HepG2 (cell line): ENCODE results near the gene CKS1B. TPM values are rescaled to one million over a fixed set of nuclear protein-coding genes. Genes with fewer than 3 reads are reported as not detected.
A peak's percentile ranks its signal among the peaks of the same experiment; 100 is the strongest.

Experiments
- ATAC-seq: fragments of 200-7000 bp; cut with Tn5 transposase; 3 replicates; pipeline ENCODE4 v1.9.1; 2020; ENCODE audit warnings: mild to moderate bottlenecking, moderate library complexity
- BruUV-seq: library from RNA; stranded (reverse); fragments of 400-500 nt; replicated peaks from 2 replicates; lab custom pipeline; 2021; lab: Mats Ljungman, UMichigan
- CTCF ChIA-PET: fragments of 300-600 bp; formaldehyde crosslinking; extraction: SDS; loops from one replicate; lab custom pipeline; 2021; ENCODE audit warnings: low total read pairs, inconsistent platforms, low intra/inter-chr PET ratio; lab: Yijun Ruan, JAX
- POLR2A ChIA-PET: fragments of 350-600 bp; sonication (Branson Sonifier 250); formaldehyde crosslinking; loops from one replicate; lab custom pipeline; 2020; ENCODE audit warnings: antibody characterized with exemption, inconsistent platforms; lab: Yijun Ruan, JAX
- DNase-seq: peaks from one replicate; pipeline ENCODE4 v3.0.0-alpha.2; 2015; ENCODE audit warnings: low spot score
- FAIRE-seq: peaks from 3 replicates; lab custom pipeline; 2011; peaks lifted over from hg19 to GRCh38; lab: Jason Lieb, UNC
- H2AFZ ChIP-seq: one replicate; pipeline ENCODE4 v1.6.1; 2011; ENCODE audit warnings: low read length, inconsistent platforms
- H3K27ac ChIP-seq: fragments of 300-600 bp; 3 replicates; pipeline ENCODE4 v1.8.0; 2011; ENCODE audit warnings: mixed run types, mild to moderate bottlenecking, mixed read lengths, low read length, inconsistent platforms; ENCODE audit not compliant: insufficient read depth; ENCODE audit errors: extremely low read length
- H3K27me3 ChIP-seq, 2 experiments: fragments of 200-600 bp in 1 of 2; 2 replicates in 1 of 2; 3 replicates in 1 of 2; pipeline versions ENCODE4 v1.6.0 to v1.8.0; 2011; ENCODE audit warnings: low read length in 2 of 2, mild to moderate bottlenecking in 2 of 2, moderate library complexity in 2 of 2, inconsistent platforms in 1 of 2; ENCODE audit not compliant: insufficient read depth in 2 of 2, control insufficient read depth in 1 of 2
- H3K36me3 ChIP-seq, 2 experiments: fragments of 200-600 bp in 1 of 2; replicated peaks in 1 of 2; 2 replicates in 1 of 2; 3 replicates in 1 of 2; pipeline versions ENCODE4 v1.5.1 to v1.8.0; 2011; ENCODE audit warnings: low read length in 2 of 2, inconsistent platforms in 1 of 2; ENCODE audit not compliant: insufficient read depth in 2 of 2, control insufficient read depth in 1 of 2
- H3K4me1 ChIP-seq: 2 replicates; pipeline ENCODE4 v1.5.1; 2012; ENCODE audit warnings: low read length, inconsistent platforms; ENCODE audit not compliant: insufficient read depth
- H3K4me2 ChIP-seq: 2 replicates; pipeline ENCODE4 v1.6.0; 2011; ENCODE audit warnings: low read depth, low read length, inconsistent platforms
- H3K4me3 ChIP-seq, 3 experiments: fragments of 200-600 bp in 1 of 3; sonication (generic), shearing (Covaris generic) in 1 of 3; replicated peaks in 1 of 3; 2 replicates each; pipeline ENCODE4 v1.5.1; 2011 to 2016; ENCODE audit warnings: low read length in 3 of 3, inconsistent platforms in 2 of 3, low read depth in 2 of 3, mild to moderate bottlenecking in 2 of 3, control low read depth in 1 of 3, mixed read lengths in 1 of 3; ENCODE audit not compliant: insufficient read depth in 1 of 3
- H3K79me2 ChIP-seq: one replicate; pipeline ENCODE4 v1.6.1; 2011; ENCODE audit warnings: low read length, inconsistent platforms; ENCODE audit not compliant: insufficient read depth
- H3K9ac ChIP-seq: 2 replicates; pipeline ENCODE4 v1.6.0; 2011; ENCODE audit warnings: mild to moderate bottlenecking, low read depth, low read length, inconsistent platforms; ENCODE audit not compliant: insufficient read depth
- H3K9me3 ChIP-seq: 2 replicates; pipeline ENCODE4 v1.5.1; 2012; ENCODE audit warnings: mild to moderate bottlenecking, low read length
- H4K20me1 ChIP-seq: 2 replicates; pipeline ENCODE4 v1.6.0; 2011; ENCODE audit warnings: inconsistent platforms, mild to moderate bottlenecking, low read length, moderate library complexity; ENCODE audit not compliant: insufficient read depth
- ASH2L ChIP-seq: fragments of 300-600, 200-600 bp; sonication (generic); IDR thresholded peaks from 2 replicates; pipeline ENCODE4 v1.7.0; 2017; ENCODE audit warnings: low read depth, mild to moderate bottlenecking, moderate library complexity, mixed read lengths, low read length; ENCODE audit not compliant: insufficient read length
- ATM ChIP-seq: fragments of 450-650 bp; IDR thresholded peaks from 2 replicates; pipeline ENCODE4 v1.7.1; 2017; ENCODE audit warnings: mild to moderate bottlenecking, borderline replicate concordance
- BRCA1 ChIP-seq: sonication (generic); formaldehyde crosslinking; IDR thresholded peaks from 2 replicates; pipeline ENCODE4 v1.4.0; 2020; ENCODE audit warnings: missing genetic modification reagents
- HNRNPL ChIP-seq: fragments of 200-400 bp; formaldehyde crosslinking; IDR thresholded peaks from 2 replicates; pipeline ENCODE4 v1.6.1; 2017; ENCODE audit warnings: mild to moderate bottlenecking, low read depth, low read length
- HNRNPUL1 ChIP-seq: fragments of 200-400 bp; formaldehyde crosslinking; IDR thresholded peaks from 2 replicates; pipeline ENCODE4 v1.6.1; 2017; ENCODE audit warnings: low read depth, mild to moderate bottlenecking, low read length, moderate library complexity
- KLF11 ChIP-seq: IDR thresholded peaks from 2 replicates; pipeline ENCODE4 v1.6.1; 2016; ENCODE audit warnings: missing compliant biosample characterization
- MEIS1 ChIP-seq: sonication (generic); formaldehyde crosslinking; IDR thresholded peaks from 2 replicates; pipeline ENCODE4 v1.9.0; 2021; ENCODE audit warnings: mild to moderate bottlenecking, missing genetic modification reagents, moderate library complexity, borderline replicate concordance
- NR2C2 ChIP-seq: sonication (generic); formaldehyde crosslinking; IDR thresholded peaks from 2 replicates; pipeline ENCODE4 v1.4.0; 2020; ENCODE audit warnings: missing genetic modification reagents, mild to moderate bottlenecking, moderate library complexity, borderline replicate concordance
- SAFB2 ChIP-seq: sonication (generic); formaldehyde crosslinking; IDR thresholded peaks from 2 replicates; pipeline ENCODE4 v1.5.1; 2020; ENCODE audit warnings: missing genetic modification reagents, low read depth, mild to moderate bottlenecking, borderline replicate concordance
- SP5 ChIP-seq: IDR thresholded peaks from 2 replicates; pipeline ENCODE4 v1.6.1; 2016; ENCODE audit warnings: low read depth, borderline replicate concordance
- TAF1 ChIP-seq: sonication (generic); formaldehyde crosslinking; IDR thresholded peaks from 2 replicates; pipeline ENCODE4 v1.4.0; 2020; ENCODE audit warnings: missing genetic modification reagents
- TBX3 ChIP-seq: fragments of 450-650 bp; IDR thresholded peaks from 2 replicates; pipeline ENCODE4 v1.6.1; 2017; ENCODE audit warnings: antibody characterized with exemption, mild to moderate bottlenecking, inconsistent platforms, borderline replicate concordance
- TGIF2 ChIP-seq: IDR thresholded peaks from 2 replicates; pipeline ENCODE4 v1.6.1; 2016; ENCODE audit warnings: control low read depth, missing compliant biosample characterization
- ZFX ChIP-seq: sonication (generic); formaldehyde crosslinking; IDR thresholded peaks from 2 replicates; pipeline ENCODE4 v1.4.0; 2020; ENCODE audit warnings: mild to moderate bottlenecking, low read depth, missing genetic modification reagents, moderate library complexity
- ZNF136 ChIP-seq: sonication (generic); formaldehyde crosslinking; IDR thresholded peaks from 2 replicates; pipeline ENCODE4 v1.8.1; 2022; ENCODE audit warnings: low read depth, mild to moderate bottlenecking, moderate library complexity, missing genetic modification reagents
- ZNF430 ChIP-seq: sonication (generic); formaldehyde crosslinking; IDR thresholded peaks from 2 replicates; pipeline ENCODE4 v1.9.0; 2021; ENCODE audit warnings: mild to moderate bottlenecking, missing genetic modification reagents
- ZNF629 ChIP-seq: sonication (generic); formaldehyde crosslinking; conservative IDR thresholded peaks from 2 replicates; pipeline ENCODE4 v1.5.0; 2020; ENCODE audit warnings: missing genetic modification reagents
- ZNF672 ChIP-seq: sonication (generic); formaldehyde crosslinking; IDR thresholded peaks from 2 replicates; pipeline ENCODE4 v1.8.1; 2022; ENCODE audit warnings: missing genetic modification reagents
- ZNF781 ChIP-seq: sonication (generic); formaldehyde crosslinking; IDR thresholded peaks from 2 replicates; pipeline ENCODE4 v1.5.1; 2020; ENCODE audit warnings: borderline replicate concordance, mild to moderate bottlenecking, missing genetic modification reagents; ENCODE audit errors: not compliant biosample characterization
- ZNF878 ChIP-seq: sonication (generic); formaldehyde crosslinking; IDR thresholded peaks from 2 replicates; pipeline ENCODE4 v1.8.1; 2023; ENCODE audit warnings: mild to moderate bottlenecking, missing genetic modification reagents, moderate library complexity
- WGBS: methylation state at CpG from one replicate; pipeline ENCODE4 v1.1.6; 2017; ENCODE audit warnings: low lambda C conversion rate; 5-methylcytosine and 5-hydroxymethylcytosine counted together
- in situ Hi-C: cut with HindIII; loops from 2 replicates; pipeline ENCODE4 v1.10.0; 2017; ENCODE audit warnings: low pct_unique_long_range_greater_than_20kb; ENCODE audit not compliant: extremely low pct_ligation_motif_present
- intact Hi-C: fragments of 100-400 bp; cut with micrococcal nuclease; formaldehyde crosslinking; loops from one replicate; pipeline ENCODE4 v1.10.0; 2022; ENCODE audit not compliant: unreplicated experiment
- polyA plus RNA-seq, 8 experiments: library from polyadenylated mRNA; depleted of rRNA in 3 of 8; stranded (reverse) in 7 of 8; unstranded in 1 of 8; fragments of >200 nt; fragmentation: Illumina TruSeq in 4 of 8; extraction: Trizol in 4 of 8; gene quantifications; 2 replicates each; pipeline versions ENCODE4 v1.2.1 to v1.2.3, GENCODE V29; 2011 to 2016; ENCODE audit warnings: low read depth in 4 of 8, missing spikeins in 1 of 8, mixed read lengths in 1 of 8; ENCODE audit not compliant: insufficient read depth in 1 of 8
- total RNA-seq, 5 experiments: library from RNA; depleted of rRNA; stranded (reverse); fragments of >200 nt; fragmentation: Illumina TruSeq; extraction: Trizol; gene quantifications; 2 replicates each; pipeline ENCODE4 v1.2.3, GENCODE V29; 2016; ENCODE audit warnings: low read depth in 1 of 5

The CKS1B gene
- total and polyA plus RNA-seq, 2 of the 13 experiments (the other 11 are each of a cell fraction or from before 2014, with no cell fraction given) = 217 to 222 TPM

DNA sequence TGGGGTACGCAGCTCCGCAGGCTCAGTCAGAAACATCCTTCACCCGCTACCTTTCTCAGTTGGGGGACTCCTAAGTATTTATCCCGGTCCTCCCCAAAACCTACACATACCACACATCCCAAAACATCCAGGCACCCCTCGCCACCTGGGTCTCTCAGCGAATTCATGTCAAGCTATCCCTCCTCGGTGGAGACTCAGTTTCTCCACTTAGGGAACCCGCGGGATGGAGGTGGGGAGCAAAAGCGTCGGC is 26.9 kb downstream of the CKS1B start:
- Histone ChIP-seq H4K20me1 (no peaks in the 10 kb centered on the region), H3K27ac (peak overlapping the region; percentile 97), H3K9me3 (no peaks in the 10 kb centered on the region), H3K9ac (peak overlapping the region; percentile 83), H3K4me2 (peak overlapping the region; percentile 100), H3K79me2 (peaks cover 22% of the 10 kb centered on the region), H2AFZ (no peak overlapping the region), H3K27me3 (no peaks in the 10 kb centered on the region; a peak in 1 of 5 replicates), H3K4me1 (peaks cover 38% of the 10 kb centered on the region), H3K4me3 (peak overlapping the region; percentile 70 to 86 (median 84)), H3K36me3 (no peaks in the 10 kb centered on the region)
- FAIRE-seq = no peak
- no TSS peak for BruUV-seq
- ATAC-seq = no peak
- POLR2A ChIA-PET = interaction anchor here (0.6 to 6.7 kb wide), 25 partner anchors 8 to 442 kb away, joined by 3 to 90 read pairs (median 6); partner anchors contain the start of genes ADAM15, FLAD1, LENEP and PBXIP1
- WGBS = 0% methylated on average over 11 of the region's 11 CpGs
- in situ Hi-C loops = no loop called here
- DNase-seq = no peak
- intact Hi-C loops = loop anchor here (1.0 to 5.0 kb wide), 3 partner anchors 16 to 444 kb away; partner anchors contain the start of genes PYGO2 and UBE2Q1
- CTCF ChIA-PET = interaction anchor here (1.8 to 6.8 kb wide), 2 partner anchors 16 to 82 kb away, joined by 4 to 54 read pairs; no protein-coding TSS in a partner anchor
- TF ChIP-seq ASH2L = peak; percentile 52
- no peak for TF ChIP-seq BRCA1 (CRISPR knock-in tag)
- 0 out of 2 replicates have a peak, but pooled peaks have one; percentile 3 for TF ChIP-seq MEIS1 (CRISPR knock-in tag)
- TF ChIP-seq TGIF2 (CRISPR knock-in tag) = 0 out of 2 replicates have a peak, but pooled peaks have one; percentile 3
- TF ChIP-seq ZNF672 (CRISPR knock-in tag) = peak; percentile 23; the same call in 1 of the 2 replicates
- no peak for TF ChIP-seq NR2C2 (CRISPR knock-in tag)
- TF ChIP-seq SP5 (CRISPR knock-in tag) = no peak
- TF ChIP-seq SAFB2 = no peak
- no peak for TF ChIP-seq KLF11
- TF ChIP-seq ZNF878 (CRISPR knock-in tag) = no peak
- TF ChIP-seq ZNF781 (CRISPR knock-in tag) = no peak
- TF ChIP-seq HNRNPUL1 = no peak
- no peak for TF ChIP-seq TBX3
- TF ChIP-seq ATM = no peak
- 0 out of 2 replicates have a peak, but pooled peaks have one; percentile 2 for TF ChIP-seq ZNF430
- no peak for TF ChIP-seq TAF1
- TF ChIP-seq ZNF629 = no peak
- TF ChIP-seq ZFX (CRISPR knock-in tag) = 0 out of 2 replicates have a peak, but pooled peaks have one; percentile 7
- no peak for TF ChIP-seq HNRNPL
- 0 out of 2 replicates have a peak, but pooled peaks have one; percentile 3 for TF ChIP-seq ZNF136 (CRISPR knock-in tag)
